Testis (tissue), 2 donors: ENCODE results near the gene MAP3K4.

ENCODE experiments used
- POLR2A ChIP-seq: fragments of 450-650 bp; IDR thresholded peaks from one replicate; pipeline ENCODE4 v1.6.1; 2017; ENCODE audit warnings: antibody characterized with exemption, mild to moderate bottlenecking, moderate library complexity
- TF ChIP-seq, protein P1 (sequence below), 3 experiments: fragments of 450-650 bp in 2 of 3; fragments of 200-600 bp in 1 of 3; sonication (generic) in 1 of 3; IDR thresholded peaks; one replicate each; pipeline ENCODE4 v1.5.1; 2016 to 2019; ENCODE audit warnings: antibody characterized with exemption in 3 of 3, mild to moderate bottlenecking in 2 of 3, moderate library complexity in 1 of 3

DNA sequence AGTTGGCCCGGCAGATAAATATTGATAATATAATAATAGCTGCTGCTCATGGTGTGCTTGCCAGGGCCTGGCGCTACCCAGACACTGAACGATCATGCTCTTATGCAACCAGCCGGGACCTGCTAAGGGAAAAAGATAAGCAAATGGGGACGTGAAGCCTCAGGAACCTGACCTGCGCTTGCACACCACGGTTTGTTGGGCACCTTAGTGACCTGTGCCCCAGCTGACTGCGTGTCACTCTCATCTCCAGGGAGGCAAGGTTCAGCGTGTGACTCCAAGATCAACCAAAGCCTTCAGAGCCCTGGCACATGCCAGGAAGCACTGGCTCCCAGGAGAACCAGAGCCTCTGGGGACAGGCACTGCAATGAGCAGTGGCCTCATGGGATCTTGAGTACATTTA lies 171.2 kb downstream of the MAP3K4 start:
- TF ChIP-seq, protein P1, sequence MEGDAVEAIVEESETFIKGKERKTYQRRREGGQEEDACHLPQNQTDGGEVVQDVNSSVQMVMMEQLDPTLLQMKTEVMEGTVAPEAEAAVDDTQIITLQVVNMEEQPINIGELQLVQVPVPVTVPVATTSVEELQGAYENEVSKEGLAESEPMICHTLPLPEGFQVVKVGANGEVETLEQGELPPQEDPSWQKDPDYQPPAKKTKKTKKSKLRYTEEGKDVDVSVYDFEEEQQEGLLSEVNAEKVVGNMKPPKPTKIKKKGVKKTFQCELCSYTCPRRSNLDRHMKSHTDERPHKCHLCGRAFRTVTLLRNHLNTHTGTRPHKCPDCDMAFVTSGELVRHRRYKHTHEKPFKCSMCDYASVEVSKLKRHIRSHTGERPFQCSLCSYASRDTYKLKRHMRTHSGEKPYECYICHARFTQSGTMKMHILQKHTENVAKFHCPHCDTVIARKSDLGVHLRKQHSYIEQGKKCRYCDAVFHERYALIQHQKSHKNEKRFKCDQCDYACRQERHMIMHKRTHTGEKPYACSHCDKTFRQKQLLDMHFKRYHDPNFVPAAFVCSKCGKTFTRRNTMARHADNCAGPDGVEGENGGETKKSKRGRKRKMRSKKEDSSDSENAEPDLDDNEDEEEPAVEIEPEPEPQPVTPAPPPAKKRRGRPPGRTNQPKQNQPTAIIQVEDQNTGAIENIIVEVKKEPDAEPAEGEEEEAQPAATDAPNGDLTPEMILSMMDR (IDR thresholded peaks at IDR 0.05), result no peak
- no peak for TF ChIP-seq POLR2A
